Activated CD4-positive, alpha-beta T cell treated with anti-CD3 and anti-CD28 coated beads, Interleukin-2, Interleukin-4, amounts not matched to agents 100 ng/mL and 50 ng/mL, durations not matched to agents 16 hours and 8 hours (primary cell): ENCODE measurements around the gene GOLGA2.

Experiments used
- DNase-seq: peaks from one replicate; pipeline ENCODE4 v3.0.0-alpha.2; 2020; ENCODE audit warnings: low spot score

Gene GOLGA2

DNA sequence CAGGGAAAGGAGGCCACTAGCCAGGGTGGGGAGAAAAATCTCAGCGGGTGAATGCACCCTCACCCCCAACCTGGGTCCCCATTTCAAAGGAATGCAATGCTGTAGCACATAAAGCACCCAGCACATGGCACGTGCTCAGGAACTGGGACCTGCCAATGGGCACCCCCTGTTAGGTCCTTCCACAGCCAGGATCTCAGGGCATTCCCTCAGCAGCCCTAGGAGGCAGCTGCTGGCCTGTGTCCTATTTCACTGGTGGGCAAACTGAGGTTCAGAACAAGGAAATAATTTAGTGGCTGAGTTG, 63.9 kb downstream of the GOLGA2 start:
- no peak for DNase-seq

DNA sequence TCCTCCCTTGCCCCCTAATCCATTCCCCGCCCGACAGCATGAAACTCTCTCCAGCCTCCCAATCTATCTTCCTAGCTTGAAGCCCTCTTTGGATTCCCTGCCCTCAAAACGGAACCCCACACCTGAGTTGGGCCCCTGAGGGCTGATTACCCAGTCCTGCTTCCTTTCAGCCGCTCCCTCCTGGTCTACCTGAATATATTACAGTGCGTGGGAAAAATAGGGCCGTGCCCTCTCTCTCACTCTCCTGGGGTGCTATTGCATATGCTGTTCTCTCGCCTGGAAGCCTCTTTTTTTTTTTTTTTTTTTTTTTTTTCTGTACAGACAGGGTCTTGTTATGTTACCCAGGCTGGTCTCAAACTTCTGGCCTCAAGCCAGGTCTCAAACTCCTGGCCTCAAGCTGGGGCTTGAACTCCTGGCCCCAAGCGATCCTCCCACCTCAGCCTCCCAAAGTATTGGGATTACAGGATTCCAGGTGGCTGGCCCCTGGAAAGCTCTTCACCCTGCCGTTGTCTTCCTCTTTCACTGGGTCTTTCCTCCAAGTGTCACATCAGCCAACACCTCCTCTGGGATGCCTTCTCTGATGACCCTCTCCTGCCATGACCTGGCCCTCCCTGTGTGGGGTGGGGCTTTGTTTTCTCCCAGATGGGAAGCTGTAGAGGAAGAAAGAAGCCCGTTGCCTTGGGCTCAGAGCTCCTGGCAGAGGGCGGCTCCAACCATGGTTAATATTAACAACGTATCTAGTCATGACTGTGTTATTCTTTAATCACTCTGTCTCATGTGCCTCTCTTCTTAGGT, 64.4 kb downstream of the GOLGA2 start:
- DNase-seq = no peak

DNA sequence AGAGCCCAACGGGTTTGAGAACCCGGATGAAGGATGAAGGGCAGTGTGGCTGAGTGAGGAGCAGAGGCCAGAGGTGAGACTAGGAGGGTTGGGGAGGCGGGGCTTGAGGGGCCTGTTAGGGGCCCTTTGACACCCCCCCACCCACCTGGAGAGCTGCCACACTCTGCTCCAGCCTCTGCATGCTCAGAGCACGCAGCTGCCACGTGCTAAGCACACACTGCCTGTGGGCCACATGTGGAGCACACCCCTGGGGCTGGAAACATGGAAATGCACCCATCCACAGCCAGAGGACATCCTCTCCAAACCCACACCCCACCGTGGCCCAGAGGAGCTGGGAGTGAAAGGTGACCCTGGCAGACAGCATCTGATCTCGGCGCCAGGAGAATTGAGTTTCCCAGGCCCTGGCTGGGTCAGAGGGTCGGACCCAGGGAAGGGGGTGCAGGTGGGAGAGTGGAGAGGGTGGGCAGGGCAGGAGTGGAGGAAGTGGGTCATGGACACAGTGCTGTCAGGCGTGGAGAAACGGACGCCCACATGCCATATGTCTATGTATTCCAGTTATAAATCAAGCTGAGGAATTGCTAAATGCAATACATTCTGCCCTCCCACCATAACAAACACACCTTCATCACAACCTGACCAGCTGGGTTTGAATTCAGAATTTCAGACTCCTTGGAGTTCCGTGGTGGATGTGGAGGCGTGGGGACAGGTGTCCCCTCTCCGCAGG, 66.7 kb downstream of the GOLGA2 start:
- no peak for DNase-seq

DNA sequence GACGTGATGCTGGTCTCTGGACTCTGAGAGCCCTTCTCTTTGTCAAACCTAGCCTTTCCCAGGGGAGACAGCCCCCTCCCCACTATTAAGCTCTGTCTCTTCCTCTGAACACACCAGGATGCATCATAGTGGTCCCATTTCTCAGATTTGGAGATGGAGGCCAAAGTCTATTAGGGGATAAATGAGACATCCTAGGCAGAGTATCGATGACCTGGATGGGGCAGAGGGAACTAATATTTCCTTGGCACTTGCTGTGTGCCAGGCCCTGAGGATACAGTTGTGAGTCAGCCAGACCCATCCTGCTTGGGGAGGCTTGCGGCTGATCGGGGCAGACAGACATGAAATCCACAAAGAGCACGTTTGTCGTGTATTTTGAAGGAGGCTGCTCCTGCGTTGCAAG, 67.4 kb downstream of the GOLGA2 start:
- no peak for DNase-seq

DNA sequence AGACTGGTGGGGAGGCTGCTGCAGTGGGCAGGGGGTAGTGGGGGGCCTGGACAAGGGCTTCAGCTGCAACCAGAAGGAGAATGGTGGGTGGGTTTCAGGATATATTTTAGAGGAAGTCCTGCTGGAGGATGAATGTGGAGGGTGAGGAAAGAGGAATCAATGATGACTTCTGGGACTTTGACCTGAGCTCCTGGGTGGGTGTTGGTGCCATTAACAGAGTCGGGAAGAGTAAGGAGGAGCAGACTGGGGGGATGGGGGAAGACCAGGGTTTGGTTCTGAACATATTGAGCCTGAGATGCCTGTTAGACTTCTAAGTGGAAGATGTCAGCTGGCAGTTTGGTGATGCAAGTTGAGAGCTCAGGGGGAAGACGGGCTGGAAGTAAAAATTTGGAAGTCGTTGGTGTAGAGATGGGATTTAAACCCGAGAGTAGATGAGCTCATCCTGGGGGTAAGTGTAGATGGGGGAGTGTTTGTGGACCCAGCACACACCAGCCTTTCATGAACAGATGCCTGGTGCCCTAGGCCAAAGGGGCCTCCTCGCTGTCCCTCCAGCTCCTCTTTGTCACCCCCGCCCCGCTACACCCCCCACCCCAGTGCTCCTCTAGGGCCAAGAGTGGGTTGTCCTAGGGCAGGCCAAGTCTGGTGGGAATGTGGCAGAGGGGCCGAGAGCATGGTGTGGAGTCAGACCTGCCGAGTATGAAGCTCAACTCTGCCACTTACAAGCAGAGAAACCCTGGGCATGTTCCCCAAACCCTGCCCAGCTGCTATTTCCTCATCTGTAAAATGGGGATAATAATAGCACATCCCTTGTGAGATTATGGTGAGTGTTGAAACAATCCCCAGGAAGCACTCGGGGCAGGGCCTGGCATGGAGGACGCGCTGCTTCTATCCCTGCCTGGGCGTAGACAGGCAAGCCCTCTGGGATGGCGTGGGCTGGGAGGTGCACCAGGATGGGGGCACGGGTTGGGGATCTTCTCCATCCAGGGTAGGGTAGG, 68.6 kb downstream of the GOLGA2 start:
- DNase-seq = no peak

- DNase-seq = no peak
Observed at GRCh38 chr9:128206484-128206883, 69.3 kb downstream of the GOLGA2 start.
